ENCODE measurements around the gene CTTNBP2NL.
"Not testable (repeated sequence)": the region's sequence is repeated elsewhere in the genome, so short reads cannot be mapped to it uniquely, and the experiment has no call there.

CTTNBP2NL gene

DNA sequence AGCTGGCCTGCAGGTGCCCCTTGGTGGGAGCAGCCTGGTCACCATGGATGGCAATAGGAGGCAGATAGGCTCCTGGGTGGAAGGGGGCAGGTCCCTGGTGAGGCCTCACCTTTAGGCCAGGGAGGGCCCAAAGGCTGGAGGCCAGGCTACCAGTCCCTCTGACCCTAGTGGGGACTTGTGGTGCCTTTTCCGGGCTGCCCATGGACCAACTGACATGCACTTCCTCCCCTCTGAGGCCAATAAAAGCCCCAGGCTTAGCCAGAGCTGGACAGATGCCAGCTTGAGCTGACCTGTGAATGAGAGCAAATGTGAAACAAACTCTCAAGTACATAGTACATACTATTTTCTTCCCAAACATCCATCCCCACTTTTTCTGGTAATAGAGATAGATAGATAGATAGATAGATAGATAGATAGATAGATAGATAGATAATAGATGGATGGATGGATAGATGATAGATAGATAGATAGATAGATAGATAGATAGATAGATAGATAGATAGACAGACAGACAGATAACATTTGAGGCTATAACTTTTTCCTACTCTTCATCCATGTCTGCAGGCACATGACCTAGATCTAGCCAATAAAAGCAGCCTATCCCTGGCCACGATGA, 9.2 kb upstream of the CTTNBP2NL start:
- no peak for DNase-seq

DNA sequence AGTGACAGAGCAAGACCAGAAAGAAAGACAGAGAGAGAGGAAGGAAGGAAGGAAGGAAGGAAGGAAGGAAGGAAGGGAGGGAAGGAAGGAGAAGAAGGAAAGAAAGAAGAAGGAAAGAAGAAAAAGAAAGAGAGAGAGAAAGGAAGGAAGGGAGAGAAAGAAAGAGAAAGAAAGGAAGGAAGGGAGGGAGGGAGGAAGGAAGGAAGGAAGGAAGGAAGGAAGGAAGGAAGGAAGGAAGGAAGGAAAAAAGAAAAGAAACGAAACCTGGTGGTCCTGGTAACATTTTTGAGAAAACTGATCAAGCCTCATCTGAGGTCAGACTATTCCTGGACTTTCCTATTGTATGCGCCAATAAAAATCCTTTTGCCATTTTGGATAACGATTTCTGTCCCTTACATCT, 8.2 kb upstream of the CTTNBP2NL start:
- no peak for DNase-seq

DNA sequence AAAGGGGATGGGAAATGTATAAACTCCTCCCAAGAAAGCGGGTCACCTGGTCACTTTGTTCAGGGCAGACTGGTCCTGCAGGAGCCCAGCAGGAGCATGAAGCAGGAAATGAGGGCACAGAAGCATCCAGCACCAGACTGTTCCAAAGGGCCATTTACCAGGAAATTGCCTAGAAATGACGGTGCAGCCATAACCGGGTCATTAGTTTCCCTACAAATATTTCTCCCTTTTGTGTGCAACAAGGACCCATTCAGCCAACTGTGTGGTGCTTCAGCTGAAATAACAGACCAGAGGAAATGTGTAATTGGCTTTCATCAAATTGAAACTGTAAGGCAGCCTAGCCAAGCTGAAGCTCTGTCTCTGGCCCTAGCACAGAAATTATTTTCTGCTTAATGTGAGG, 7.6 kb upstream of the CTTNBP2NL start:
- peak; percentile 43 for DNase-seq

DNA sequence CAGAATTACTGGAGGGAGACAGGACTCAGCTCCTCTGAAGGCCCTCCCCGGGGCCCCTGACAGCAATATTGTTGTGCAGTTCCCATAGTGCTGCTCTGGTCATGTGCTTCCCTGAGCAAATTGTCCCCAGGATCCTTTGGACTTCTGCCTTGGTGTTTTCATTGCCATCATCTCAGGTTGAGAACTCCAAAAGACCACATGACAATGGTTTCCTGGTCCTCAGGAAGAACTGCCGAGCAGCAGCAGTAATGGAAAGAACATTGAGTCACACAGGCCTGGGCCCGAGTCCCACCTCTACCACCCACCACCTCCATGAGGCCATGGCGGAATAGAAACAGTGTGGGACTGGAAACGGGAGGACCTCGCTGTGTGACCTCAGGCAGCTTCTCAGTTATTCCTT, 6.3 kb upstream of the CTTNBP2NL start:
- DNase-seq: no peak

DNA sequence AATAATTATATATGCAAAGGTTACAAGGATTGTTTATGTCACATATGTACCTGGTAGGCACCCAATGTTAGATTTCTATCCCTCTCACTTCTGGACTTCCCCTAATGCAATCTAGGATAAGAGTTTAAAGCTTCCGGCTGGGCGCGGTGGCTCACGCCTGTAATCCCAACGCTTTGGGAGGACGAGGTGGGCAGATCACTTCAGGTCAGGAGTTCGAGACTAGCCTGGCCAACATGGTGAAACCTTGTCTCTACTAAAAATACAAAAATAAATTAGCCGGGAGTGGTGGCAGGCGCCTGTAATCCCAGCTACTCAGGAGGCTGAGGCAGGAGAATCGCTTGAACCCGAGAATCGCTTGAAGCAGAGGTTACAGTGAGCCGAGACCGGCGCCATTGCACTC, 5.7 kb upstream of the CTTNBP2NL start:
- DNase-seq: not testable (repeated sequence)

DNA sequence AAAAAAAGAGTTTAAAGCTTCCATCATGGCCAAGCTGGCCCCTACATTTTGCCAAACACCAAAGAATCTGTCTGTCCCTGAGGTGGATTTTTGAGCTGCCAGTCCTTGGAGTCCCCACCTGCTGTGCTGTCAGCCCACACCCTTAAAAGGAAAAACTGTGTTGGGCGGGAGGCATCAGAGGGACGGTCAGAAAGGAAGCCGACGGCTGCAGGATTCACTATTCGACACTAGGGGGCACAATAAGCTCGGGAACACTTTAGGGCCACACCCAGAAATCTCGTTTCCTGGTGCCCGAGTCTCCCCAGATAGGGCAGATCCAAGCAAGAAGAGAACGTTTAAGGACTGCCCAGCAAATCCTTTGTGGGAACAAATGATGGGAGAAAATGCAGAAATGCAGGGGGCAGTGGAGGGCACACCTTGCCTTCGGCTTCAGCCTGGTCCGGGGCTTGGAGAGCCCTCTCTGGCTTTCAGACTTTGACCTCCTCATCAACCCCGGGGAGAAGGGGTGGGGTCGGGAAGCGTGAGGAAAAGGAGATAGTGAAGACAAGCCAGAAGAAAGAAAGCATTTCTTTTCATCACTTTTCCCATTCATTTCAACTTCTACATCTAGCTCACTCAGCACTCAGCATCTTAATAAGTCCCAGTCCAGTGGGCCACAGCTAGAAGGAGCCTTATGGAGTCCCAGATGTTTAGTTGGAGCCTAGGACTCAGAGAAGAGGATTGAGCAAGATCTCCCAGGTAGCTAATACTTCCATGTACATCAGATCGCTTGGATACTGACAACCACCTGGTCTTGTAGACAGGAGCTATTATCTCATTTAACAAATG, 5.0 kb upstream of the CTTNBP2NL start:
- peak; percentile 94 for DNase-seq

DNA sequence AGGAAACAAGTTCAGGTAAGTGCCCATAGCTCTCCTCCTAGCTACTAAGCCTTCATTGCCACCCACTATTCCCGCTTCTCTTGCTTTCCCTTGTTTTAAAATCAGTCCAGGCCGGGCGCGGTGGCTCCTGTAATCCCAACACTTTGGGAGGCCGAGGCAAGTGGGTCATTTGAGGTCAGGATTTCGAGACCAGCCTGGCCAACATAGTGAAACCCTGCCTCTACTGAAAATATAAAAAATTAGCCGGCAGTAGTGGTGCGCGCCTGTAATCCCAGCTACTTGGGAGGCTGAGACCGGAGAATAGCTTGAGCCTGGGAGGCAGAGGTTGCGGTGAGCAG, 4.4 kb upstream of the CTTNBP2NL start:
- no peak for DNase-seq

DNA sequence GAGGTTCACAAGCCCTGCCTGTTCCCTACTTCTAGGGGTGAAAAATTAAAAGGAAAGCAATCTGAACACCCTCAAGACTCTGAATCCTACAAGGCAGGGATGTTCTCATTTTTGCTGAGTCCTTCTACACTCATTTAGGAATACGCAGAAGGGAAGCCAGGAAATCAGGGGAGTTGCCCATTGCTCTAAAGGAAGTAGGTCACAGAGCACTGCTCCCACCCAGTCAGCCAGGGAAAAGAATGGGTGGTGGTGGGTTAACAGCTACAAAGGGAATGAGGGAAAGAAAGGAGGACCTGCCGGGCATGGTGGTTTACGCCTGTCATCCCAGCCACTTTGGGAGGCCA, 2.4 kb upstream of the CTTNBP2NL start:
- peak; percentile 38 for DNase-seq

DNA sequence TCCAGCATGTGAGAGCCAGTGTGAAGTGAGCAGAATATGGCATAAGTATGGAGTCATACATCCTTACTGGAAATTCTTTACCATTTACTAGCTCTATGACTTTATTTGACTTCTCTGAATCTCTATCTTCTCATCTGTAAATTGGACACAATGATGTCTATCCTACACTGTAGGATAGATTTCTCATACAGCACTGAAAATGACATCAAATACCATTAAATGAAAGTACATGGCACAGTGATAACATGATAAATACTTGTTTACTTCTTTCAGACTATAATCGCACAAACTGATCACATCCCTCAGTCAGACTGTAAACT, 1.3 kb upstream of the CTTNBP2NL start:
- DNase-seq: no peak

DNA sequence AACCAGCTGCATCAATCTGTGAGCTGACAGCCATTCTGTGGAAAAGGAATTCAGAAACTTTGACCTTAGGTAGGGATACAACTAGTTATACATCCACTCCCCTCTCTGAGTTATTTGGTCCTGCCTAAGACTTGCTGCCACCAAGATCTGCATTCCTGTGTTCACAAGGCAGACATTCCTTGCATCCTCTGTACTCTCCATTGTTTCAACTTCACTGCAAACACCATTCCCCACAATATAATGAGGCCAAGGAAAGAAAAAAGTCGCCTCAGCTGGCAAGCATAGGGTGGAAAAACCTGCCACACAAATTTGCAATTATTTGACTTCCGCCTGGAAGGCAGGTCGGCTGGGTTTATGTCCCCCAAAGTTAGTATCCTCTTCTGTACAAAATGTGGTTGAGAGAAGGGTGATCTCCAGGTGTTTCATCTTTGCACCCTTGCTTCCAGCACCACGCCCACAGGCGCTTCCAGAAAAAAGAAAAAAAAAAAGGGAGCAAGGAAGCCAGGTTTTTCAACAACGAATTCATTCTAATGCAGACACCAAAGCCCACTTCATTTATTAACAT, 676 bp upstream of the CTTNBP2NL start:
- no peak for DNase-seq

DNA sequence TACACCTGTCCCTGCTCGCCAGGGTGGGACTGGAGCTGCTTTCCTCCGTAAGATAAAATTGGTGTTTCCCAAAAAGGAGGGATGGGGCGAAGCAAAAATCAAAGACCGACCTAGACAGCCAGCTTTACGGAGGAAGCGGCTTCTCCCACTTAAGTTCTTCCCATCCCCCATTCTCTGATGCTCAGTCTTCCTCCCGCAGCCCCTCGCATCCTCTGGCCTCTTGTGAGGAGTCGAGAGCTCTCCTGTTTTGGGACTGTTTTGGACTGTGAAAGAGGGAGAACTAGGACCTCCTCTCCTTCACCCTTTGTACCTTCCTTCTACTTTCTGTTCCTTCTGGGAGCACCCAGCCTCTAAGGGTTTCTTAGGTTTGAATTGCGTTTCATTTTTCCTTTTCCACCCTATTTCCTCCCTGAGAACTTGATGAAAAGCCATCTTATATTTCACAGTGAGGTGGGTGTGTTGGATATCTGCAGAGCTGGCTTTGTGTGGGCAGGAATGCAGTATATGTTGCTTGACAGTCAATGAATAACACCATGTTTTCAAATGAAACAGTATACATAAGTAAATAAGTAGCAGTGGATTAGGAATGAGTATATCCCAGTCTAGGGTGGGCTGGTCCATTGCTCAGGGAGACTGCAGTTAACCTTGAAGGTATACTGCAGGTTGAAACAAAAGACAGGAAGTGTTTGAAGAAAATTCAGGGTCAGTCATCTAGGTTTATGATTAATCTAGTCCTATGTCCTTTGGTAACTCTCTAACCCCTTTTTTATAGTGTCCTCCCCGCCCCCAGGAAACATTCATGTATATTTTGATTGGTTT, 848 bp downstream of the CTTNBP2NL start:
- DNase-seq: peak; percentile 44

DNA sequence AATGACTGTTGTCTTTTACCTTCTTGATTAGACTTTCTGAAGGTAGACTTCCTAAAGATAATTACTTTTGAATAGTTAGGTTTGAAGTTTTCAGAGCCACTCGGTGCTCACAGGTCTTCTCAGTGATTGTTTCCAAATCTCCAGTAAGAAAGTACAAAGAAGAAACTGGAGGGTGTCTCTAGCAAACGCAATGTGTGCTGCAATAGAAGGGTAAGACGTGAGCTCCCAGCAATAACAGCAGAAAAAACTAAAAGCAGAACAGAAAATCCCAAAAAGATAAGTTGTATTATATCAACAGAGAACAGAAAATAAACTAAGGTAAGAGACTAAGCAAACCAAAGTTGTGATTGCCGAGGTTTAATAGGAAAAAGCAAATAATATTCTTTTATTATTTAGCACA, 1.8 kb downstream of the CTTNBP2NL start:
- DNase-seq: no peak

DNA sequence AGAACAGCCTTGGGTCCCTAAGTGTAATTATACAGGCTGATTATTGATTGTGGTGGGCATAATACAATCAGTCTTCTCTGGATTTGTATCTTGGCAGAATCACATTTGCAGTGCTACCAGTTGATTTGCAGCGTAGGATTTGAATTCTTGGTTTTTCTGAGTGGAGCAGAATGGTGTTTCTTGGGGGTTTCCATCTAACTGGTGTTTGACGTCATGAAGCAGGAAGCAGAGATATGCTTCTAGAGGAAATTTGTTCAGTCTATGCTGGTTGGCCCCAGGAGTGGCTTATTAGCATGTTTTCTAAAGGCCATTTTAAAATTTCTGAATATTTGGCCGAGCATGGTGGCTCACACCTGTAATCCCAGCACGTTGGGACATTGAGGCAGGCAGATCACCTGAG, 3.4 kb downstream of the CTTNBP2NL start:
- DNase-seq: no peak

DNA sequence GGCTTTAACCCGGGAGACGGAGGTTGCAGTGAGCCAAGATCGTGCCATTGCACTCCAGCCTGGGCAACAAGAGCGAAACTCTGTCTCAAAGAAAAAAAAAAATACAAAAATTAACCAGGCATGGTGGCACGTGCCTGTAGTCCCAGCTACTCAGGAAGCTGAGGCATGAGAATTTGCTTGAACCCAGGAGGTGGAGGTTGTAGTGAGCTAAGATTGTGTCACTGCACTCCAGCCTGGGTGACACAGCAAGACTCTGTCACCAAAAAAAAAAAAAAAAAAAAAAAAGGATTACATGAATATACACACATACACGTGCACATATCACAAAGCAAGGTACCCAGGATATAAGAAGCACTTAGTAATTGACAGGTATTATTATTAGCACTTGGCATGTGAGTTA, 4.7 kb downstream of the CTTNBP2NL start:
- DNase-seq: not testable (repeated sequence)

DNA sequence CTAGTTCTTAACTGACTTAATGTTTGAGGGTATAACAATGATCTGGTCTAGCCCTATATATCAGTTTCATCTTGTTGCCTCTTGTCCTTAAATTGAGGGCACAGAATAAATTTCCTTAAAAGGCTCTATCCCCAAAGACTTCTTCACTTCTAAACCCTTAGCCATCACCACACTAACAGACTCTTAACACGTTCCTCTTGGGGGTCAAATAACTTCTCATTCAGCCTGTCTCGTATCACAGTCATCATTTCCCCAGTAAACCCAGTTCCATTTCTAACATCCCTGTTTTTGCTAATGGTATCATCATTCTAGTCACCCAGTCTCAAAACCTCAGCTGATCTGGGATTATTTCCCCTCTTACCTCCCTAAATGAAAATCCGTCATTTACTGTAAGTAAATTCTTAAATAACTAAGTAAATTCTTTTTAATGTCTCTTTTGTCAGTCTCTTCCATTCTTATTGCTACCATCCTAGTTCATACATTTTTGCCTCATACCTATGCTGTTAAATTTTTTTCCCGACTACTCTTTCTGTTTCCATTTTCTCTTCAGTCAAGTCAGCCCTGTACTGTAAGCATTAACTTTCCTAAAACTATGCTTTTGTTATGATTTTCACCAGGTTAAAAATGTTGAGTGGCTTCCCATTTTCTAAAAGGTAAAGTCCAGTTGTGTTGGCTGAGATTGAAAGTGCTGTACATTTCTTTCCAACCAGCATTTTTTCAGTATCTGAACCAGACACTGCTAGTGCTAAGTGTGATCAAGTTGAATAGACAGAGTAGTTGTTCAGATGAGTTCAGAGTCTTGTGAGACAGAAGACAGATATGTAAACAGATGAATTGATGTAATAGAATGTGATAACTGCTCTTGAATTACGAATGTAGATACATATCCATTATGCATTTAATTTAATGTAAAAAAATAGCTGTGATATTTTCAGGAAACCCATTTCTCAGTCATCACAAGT, 6.9 kb downstream of the CTTNBP2NL start:
- peak; percentile 52 for DNase-seq

DNA sequence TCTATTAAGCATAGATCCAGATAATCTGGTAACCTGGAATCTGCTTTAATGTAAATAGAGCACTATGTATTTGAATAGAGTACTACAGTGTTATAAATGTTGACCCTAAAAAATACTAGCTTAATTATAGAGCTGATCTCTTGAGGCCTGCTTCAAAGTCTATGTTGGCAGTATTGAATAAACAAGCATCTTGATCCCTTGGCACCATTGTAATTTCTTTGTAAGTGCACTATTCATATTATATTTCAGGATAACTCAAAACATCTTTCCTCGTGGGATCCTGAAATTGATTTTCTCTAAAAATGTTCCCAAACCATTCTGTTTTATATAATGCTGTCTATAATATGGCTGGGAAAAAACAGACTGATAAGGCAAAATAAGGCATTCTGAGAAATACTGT, 10.8 kb downstream of the CTTNBP2NL start:
- DNase-seq: no peak

DNA sequence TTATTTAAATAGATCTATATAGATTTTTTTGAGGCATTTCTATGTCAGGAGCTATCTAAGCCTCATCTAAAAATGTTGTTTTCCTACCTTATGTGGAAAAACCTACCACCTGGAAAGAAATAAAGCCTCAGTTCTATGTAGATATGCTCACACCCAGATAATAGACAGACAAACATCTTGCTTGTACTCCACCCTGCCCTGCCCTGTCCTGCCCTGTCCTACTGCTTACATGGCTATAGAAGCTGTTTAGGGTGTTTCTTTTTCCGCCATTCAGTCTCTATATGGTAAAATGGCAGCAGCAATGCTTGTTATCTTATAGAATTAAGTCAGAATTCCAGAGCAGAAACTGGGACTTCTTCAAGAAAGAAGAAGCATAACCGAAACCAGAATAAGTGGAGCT, 13.4 kb downstream of the CTTNBP2NL start:
- DNase-seq: no peak

DNA sequence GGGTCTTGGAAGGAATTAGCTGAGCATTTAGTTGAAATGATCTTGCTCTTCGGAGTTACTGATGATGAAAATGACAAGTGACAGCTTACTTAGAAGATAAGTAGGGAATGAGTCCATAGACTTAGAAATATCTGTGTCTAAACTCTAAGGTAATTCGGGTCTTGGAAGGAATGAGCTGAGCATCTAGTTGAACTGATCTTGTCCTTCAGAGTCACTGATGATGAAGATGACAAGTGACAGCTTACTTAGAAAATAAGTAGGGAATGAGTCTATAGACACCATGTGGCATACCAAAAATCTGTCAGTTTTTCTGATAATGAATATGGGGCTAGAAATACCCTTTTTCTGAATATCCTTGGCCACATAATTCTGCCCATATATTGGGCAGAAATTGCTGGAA, 14.7 kb downstream of the CTTNBP2NL start:
- DNase-seq: no peak

DNA sequence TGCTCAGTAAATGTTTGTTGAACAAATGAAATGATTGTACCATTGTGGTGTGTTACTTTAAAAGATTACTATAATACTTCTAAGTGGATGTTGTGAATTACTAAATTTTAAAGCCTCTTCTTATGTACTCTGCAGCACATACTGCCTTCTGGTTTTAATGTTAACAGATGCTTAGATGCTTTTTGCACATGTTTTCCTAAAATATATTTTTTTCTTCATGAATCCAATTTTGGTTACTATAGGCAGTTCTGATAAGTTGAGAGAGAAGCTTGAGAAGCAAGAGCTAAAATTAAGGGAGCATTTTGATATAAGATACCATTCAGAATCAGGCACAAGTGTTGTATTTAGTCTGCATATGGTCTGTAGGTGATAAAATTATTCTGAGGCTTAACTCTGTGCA, 21.3 kb downstream of the CTTNBP2NL start:
- DNase-seq: no peak

DNA sequence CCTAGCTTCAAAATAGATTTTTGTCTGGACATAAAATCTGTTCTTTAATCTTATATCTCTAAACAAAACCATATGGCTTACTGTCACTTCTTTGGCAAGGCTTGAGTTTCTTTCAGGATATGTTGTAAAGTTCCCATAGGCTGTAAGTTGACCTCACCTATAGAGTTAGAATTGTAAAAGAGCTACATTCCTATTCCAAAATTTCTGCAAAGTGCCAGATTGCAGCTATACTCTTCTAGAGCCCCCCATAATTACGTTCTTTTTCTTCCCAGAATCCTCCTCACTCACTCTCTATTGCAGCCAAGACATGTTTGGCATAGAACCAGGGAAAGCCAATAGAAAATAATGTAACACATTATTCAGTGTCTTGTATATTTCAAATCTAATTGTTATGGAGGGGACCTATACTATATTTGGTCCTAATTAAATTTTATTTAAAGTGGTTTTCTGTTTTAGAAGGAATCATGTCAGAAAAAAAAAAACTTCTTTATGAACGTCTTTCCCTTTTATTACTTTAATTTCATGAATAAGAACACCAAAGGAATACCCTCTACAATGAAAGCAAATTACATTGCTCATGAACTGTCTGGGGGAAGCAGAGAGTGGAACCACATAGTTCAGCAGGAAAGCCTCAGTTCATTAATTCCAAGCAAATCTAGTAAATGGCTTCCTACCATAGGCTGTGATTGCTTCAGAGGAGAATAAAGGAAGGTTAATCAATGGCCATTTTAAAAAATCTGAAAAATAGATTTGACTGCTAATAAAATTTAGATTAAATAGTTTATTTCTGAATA, 22.3 kb downstream of the CTTNBP2NL start:
- no peak for DNase-seq

DNA sequence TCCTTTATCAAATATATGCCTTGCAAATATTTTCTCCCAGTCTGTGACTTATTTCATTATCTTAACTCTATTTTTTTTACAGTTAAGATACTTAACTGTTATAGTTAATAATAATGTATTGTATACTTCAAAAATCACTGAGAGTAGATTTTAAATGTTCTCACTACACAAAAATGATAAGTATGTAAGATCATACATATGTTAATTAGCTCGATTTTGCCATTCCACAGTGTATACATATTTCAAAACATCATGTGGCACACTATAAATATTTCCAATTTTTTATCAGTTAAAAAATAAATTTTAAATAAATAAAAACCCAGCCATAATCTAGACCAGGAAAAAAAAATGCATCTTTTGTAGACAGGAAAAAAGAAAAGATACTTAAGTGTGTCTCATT, 27.2 kb downstream of the CTTNBP2NL start:
- DNase-seq: peak; percentile 21

DNA sequence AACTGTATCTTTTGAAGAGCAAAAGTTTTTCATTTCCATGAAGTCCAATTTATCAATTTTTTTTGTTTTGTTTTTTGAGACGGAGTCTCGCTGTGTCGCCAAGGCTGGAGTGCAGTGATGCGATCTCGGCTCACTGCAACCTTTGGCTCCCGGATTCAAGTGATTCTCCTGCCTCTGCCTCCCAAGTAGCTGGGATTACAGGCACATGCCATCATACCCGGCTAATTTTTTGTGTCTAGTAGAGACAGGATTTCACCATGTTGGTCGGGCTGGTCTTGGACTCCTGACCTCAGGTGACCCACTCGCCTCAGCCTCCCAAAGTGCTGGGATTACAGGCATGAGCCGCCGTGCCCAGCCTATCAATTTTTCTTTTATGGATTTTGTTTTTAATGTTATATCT, 27.7 kb downstream of the CTTNBP2NL start:
- DNase-seq: not testable (repeated sequence)
